Cardiac muscle cell (in vitro differentiated cells and primary cell): ENCODE measurements around the gene NNMT. TPM values are rescaled to one million over a fixed set of nuclear protein-coding genes. Genes with fewer than 3 reads are reported as not detected.

Experiments used
- DNase-seq, 2 donors: peaks; one replicate each; pipeline versions ENCODE4 v3.0.0 to v3.0.0-alpha.2; 2010 to 2017; ENCODE audit warnings: low read depth in 1 of 2, low spot score in 1 of 2
- H3K27ac ChIP-seq: fragments of 200-600 bp; sonication (generic); 2 replicates; pipeline ENCODE4 v1.5.1; 2016
- H3K27me3 ChIP-seq: fragments of 200-600 bp; sonication (generic); 2 replicates; pipeline ENCODE4 v1.6.0; 2016; ENCODE audit warnings: control low read depth
- H3K36me3 ChIP-seq: fragments of 200-600 bp; sonication (generic); 2 replicates; pipeline ENCODE4 v1.5.1; 2016; ENCODE audit warnings: control low read depth
- H3K4me1 ChIP-seq: fragments of 200-600 bp; sonication (generic); 2 replicates; pipeline ENCODE4 v1.8.1; 2017; ENCODE audit warnings: low read depth, mild to moderate bottlenecking, mixed run types
- H3K4me3 ChIP-seq: fragments of 200-600 bp; sonication (generic); 2 replicates; pipeline ENCODE4 v1.5.1; 2016; ENCODE audit warnings: mild to moderate bottlenecking
- H3K9me3 ChIP-seq: fragments of 200-600 bp; sonication (generic); 2 replicates; pipeline ENCODE4 v1.5.1; 2017; ENCODE audit warnings: low read depth, mild to moderate bottlenecking, control low read depth
- polyA plus RNA-seq: library from polyadenylated mRNA; unstranded; fragments of >200 nt; fragmentation: Nextera tagmentation; extraction: Ambion mirVana; gene quantifications from 2 replicates; pipeline ENCODE4 v1.2.1, GENCODE V29; 2016
- total RNA-seq: library from RNA; depleted of rRNA; stranded (reverse); fragments of >200 nt; gene quantifications from 2 replicates; pipeline ENCODE4 v1.2.3, GENCODE V29; 2016
- TF ChIP-seq, protein P1 (sequence below): IDR thresholded peaks from 2 replicates; pipeline ENCODE4 v1.5.1; 2012; ENCODE audit warnings: low read depth, mild to moderate bottlenecking, low read length

Gene NNMT
- total and polyA plus RNA-seq, 2 experiments from 2014 or later, result 2.0 TPM; not detected in 1

DNA sequence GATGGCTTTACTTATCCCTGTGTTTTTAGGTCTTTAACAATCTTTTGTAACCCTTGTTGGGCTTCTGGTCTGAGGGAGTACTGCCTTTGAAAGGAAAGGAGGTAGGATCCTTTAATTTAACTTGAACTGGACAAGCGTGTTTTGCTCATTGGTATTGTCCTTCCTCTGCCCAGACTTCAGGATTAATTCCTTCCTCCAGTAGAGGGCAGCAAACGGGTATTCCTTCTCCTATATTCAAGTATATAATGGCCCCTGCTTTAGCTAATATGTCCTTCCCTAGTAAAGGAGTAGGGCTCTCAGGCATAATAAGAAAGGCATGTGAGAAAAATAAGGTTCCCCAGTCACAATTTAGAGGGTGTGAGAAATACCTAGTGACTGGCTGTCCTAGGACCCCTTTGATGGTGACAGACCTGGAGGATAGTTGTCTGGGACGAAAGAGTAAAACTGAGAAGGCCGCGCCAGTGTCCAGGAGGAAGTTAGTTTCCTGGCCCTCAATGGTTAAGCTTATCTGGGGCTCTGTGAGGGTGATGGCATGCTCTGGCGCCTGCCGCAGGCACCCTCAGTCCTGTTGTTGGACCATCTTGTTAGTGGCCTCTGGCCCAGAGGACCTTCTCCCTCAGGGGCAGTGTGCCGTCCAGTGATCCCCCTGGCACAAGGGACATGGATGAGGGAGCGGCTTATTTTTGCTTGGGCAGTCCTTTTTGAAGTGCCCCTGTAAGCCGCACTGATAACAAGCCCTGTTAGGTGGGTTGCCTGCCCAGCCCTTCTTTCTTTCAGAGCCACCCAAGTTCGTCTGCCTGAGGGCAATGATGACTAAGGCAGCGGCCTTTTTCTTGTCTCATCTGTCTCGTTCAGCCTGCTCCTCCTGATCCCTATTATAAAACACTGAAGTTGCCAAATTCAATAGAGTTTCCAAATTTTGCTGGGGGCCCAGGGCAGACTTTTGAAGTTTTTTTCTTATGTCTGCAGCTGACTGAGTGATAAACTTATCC lies 52.3 kb downstream of the NNMT start:
- no peaks in the 10 kb centered on the region for H3K36me3 ChIP-seq
- TF ChIP-seq, protein P1, sequence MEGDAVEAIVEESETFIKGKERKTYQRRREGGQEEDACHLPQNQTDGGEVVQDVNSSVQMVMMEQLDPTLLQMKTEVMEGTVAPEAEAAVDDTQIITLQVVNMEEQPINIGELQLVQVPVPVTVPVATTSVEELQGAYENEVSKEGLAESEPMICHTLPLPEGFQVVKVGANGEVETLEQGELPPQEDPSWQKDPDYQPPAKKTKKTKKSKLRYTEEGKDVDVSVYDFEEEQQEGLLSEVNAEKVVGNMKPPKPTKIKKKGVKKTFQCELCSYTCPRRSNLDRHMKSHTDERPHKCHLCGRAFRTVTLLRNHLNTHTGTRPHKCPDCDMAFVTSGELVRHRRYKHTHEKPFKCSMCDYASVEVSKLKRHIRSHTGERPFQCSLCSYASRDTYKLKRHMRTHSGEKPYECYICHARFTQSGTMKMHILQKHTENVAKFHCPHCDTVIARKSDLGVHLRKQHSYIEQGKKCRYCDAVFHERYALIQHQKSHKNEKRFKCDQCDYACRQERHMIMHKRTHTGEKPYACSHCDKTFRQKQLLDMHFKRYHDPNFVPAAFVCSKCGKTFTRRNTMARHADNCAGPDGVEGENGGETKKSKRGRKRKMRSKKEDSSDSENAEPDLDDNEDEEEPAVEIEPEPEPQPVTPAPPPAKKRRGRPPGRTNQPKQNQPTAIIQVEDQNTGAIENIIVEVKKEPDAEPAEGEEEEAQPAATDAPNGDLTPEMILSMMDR, result peak; percentile 59
- H3K9me3 ChIP-seq, result no peaks in the 10 kb centered on the region
- peak; percentile 76 to 84 for DNase-seq
- H3K27me3 ChIP-seq, result no peaks in the 10 kb centered on the region
- no peak overlapping the region for H3K4me3 ChIP-seq
- H3K27ac ChIP-seq, result no peak overlapping the region
- no peaks in the 10 kb centered on the region for H3K4me1 ChIP-seq

DNA sequence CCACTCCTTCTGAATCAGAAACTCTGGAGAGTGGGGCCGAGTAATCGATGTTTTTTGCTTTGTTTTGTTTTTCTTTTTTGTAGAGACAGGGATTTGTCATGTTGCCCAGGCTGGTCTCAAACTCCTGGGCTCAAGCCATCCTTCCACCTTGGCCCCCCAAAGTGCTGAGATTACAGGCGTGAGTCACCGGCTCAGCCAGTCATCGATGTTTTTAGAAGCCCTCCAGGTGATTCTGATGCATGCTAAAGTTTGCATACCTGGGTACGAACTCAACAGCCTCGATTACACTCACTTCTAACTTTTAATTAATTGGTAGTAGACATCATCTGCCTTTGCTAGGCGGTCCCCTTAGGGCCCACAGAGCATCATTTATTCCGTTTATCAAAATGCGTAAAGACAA lies 53.8 kb downstream of the NNMT start:
- H3K9me3 ChIP-seq, result no peaks in the 10 kb centered on the region
- H3K27me3 ChIP-seq, result no peaks in the 10 kb centered on the region
- no peaks in the 10 kb centered on the region for H3K4me1 ChIP-seq
- no peaks in the 10 kb centered on the region for H3K36me3 ChIP-seq
- no peak for DNase-seq
- H3K4me3 ChIP-seq, result no peak overlapping the region
- H3K27ac ChIP-seq, result no peak overlapping the region
- TF ChIP-seq, protein P1, result no peak

DNA sequence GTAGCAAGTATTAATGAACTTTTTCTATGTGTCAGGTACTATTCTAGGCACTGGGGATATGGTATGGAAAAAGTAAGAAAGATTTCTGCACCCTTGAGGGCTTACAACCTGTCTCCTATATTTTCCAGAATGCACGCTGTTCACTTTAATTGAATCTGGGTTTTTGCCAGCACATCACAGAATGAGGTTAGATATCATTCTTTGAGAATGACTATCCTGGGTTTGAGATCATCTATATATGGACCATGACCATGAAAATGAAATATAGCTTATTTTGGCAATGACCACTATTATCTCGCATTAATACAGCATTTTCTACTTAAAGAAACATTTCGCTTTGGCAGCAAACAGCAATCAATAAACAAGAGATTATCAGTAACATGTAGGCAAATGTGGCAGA lies 57.2 kb downstream of the NNMT start:
- TF ChIP-seq, protein P1, result no peak
- Histone ChIP-seq H3K36me3 (no peaks in the 10 kb centered on the region), H3K27me3 (no peaks in the 10 kb centered on the region), H3K27ac (no peak overlapping the region), H3K4me1 (no peaks in the 10 kb centered on the region), H3K9me3 (no peaks in the 10 kb centered on the region), H3K4me3 (no peak overlapping the region)
- no peak for DNase-seq

DNA sequence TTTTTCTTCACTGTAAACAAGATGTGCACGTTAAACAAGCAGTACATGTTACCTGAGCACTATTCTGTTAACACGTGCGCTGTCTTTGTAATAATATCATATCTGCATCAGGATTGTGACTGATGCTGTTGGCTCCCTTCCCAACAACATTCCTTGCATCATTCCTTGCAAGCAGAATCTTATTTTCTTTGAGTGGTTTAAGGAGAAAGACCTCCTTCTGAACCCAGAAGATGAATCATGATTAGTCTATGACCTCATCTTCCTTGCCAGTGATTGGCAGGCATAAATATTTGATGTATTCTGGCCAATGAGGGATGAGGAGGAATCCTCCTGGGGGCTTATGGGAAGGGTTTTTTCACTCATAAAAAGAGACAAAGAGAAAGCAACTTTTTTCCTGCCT lies 57.9 kb downstream of the NNMT start:
- TF ChIP-seq, protein P1, result no peak
- no peak overlapping the region for H3K27ac ChIP-seq
- no peak overlapping the region for H3K4me3 ChIP-seq
- H3K36me3 ChIP-seq, result no peaks in the 10 kb centered on the region
- no peaks in the 10 kb centered on the region for H3K27me3 ChIP-seq
- DNase-seq, result peak in 1 of 2 donors; percentile 83
- no peaks in the 10 kb centered on the region for H3K9me3 ChIP-seq
- no peaks in the 10 kb centered on the region for H3K4me1 ChIP-seq

DNA sequence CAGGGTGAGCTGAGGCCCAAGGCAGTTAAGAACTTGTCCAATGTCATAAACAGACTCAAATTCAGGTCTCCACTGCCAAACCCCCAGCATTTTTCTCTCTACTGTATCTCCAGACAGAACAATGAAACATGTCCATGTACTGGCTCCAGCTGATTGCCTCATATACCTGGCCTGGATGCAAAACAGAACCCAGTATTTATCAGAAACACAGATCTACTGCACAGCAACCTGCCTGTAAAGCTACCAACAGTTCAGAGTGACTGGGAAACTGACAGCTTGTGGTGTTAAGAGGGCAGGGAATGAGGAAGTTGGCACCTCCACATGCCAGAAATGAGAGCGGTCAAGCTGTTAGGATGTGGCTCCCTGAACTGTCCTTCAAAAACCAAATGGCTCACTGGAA lies 62.5 kb downstream of the NNMT start:
- DNase-seq, result peak in 1 of 2 donors; percentile 18
- TF ChIP-seq, protein P1, result no peak
- no peaks in the 10 kb centered on the region for H3K27me3 ChIP-seq
- H3K9me3 ChIP-seq, result no peaks in the 10 kb centered on the region
- H3K36me3 ChIP-seq, result no peaks in the 10 kb centered on the region
- no peak overlapping the region for H3K27ac ChIP-seq
- H3K4me1 ChIP-seq, result no peaks in the 10 kb centered on the region
- H3K4me3 ChIP-seq, result no peak overlapping the region
